OCI-LY1 (cell line): ENCODE data around the gene STPG1.

ENCODE experiments used
- CTCF ChIP-seq: fragments of 200-600 bp; sonication (generic), shearing (Covaris generic); IDR thresholded peaks from 2 replicates; pipeline ENCODE4 v1.5.1; 2017; ENCODE audit warnings: mild to moderate bottlenecking, antibody characterized with exemption, low read length, moderate library complexity, mixed read lengths
- EZH2 ChIP-seq: fragments of 200-600 bp; sonication (generic), shearing (Covaris generic); IDR thresholded peaks from 2 replicates; pipeline ENCODE4 v1.8.0; 2017; ENCODE audit warnings: borderline replicate concordance, mixed run types, mild to moderate bottlenecking, antibody characterized with exemption, low read length, moderate library complexity, mixed read lengths

GRCh38 chr1:24383381-24383940 lies 30.1 kb downstream of the STPG1 start:
- TF ChIP-seq CTCF (no peak), EZH2 (no peak)
